NCI-H748 (cell line): ENCODE results near the gene ANKAR.
A peak's percentile ranks its signal among the peaks of the same experiment; 100 is the strongest.
"Not testable (repeated sequence)": the region's sequence is repeated elsewhere in the genome, so short reads cannot be mapped to it uniquely, and the experiment has no call there.

Source experiments
- DNase-seq: peaks from one replicate; lab custom pipeline; 2025; ENCODE audit not compliant: unreplicated experiment; lab: John Stamatoyannopoulos, UW

Gene ANKAR

DNA sequence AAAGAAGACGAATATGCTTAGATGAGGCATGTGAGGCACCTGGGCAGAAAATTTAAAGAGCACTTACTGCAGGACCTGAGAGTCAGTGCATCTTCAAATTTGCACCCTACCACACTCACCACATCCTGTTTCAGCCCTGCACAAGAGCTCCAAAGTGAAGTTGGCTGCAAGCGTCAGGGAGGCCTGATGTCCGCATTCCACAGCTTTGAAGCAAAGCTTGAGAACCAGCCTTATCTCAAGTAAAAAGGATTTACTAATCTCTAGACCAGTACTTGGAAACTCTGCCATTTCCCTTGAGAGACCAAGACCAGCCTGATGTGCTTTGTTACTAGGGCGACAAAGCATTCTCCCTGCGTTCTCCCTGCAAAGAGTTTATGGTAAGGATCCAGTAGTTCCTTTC lies 16.6 kb upstream of the ANKAR start:
- DNase-seq: no peak

- DNase-seq: no peak
Observed at GRCh38 chr2:189658306-189659212, 15.9 kb upstream of the ANKAR start.

DNA sequence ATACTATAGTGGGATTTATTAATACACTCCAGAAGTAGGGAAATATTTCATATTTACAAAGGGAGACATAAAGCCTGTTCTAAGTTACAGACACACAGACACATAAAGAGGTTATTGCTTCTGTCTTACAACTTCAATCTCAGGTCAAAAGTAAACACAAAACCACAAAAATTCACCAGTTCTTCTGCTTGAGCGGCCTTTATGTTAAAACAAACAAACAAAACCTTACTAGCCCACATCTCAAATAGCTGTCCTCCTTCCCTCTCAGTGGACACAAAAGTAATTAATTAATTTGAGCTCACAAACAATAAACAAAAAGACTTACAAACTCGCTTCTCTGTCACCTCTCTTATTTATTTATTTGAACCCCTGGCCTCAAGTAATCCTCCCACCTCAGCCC lies 14.7 kb upstream of the ANKAR start:
- no peak for DNase-seq

DNA sequence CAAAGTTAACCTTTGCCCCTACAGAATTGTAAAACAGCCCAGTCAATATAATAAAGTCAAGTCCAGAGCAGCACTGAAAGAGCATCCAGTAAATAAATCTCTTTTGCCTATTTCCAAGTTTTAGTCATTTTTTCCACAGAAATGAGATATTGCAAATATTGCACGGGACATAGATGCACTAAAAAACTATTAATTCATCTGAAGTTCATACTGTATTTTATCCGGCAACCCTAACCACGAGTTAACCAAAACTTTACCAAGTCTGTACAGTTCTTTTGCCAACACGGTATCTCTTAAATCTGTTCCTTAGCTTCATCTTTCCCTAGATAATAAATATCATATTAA lies 13.7 kb upstream of the ANKAR start:
- DNase-seq: no peak

- peak; percentile 99 for DNase-seq
Observed at GRCh38 chr2:189661148-189661956, 13.1 kb upstream of the ANKAR start, which contains the start of gene ASNSD1. Gene ASNSD1 (plus strand): TSS chr2:189661459. CDS start chr2:189666133, 4,674 bp downstream.

GRCh38 chr2:189661957-189662321 lies 12.5 kb upstream of the ANKAR start:
- peak; percentile 25 for DNase-seq

DNA sequence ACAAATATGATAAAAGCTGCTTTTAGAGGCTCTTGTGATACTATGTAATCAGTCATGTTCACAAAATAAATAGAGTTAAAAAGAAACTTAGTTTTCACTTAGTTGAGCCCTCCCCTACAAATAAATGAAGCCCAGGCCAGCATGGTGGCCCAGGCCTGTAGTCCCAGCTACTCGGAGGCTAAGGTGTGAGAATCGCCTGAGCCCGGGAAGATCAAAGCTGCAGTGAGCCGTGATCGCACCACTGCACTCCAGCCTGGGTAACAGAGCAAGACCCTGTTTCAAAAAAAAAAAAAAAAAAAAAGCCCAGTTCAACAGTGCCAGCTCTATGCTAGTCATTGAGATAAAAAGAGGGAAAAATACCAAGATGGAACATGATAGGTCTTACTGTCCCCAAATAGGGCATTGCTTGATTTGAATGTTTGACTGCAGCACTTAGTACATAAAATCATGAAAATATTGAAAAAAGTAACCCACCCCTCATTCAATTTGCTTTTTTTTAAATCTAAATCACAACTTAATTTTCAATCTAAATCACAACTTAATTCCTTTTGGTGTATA lies 11.7 kb upstream of the ANKAR start:
- no peak for DNase-seq

DNA sequence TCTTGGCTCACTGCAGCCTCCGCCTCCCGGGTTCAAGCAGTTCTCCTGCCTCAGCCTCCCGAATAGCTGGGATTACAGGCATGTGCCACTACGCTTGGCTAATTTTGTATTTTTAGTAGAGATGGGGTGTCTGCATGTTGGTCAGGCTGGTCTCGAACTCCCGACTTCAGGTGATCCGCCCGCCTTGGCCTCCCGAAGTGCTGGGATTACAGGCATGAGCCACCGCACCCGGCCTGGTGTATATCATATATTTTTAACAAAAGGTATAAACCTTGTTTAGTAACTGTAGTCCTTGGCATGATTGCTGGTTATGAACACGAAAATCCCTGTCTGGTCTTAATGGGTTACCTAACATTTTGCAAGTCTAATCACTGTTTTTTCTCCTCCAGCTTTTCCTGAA lies 11.2 kb upstream of the ANKAR start:
- DNase-seq: not testable (repeated sequence)

- no peak for DNase-seq
Observed at GRCh38 chr2:189669913-189670312, 4.6 kb upstream of the ANKAR start.

GRCh38 chr2:189673661-189674373 lies 653 bp upstream of the ANKAR start:
- DNase-seq: no peak

DNA sequence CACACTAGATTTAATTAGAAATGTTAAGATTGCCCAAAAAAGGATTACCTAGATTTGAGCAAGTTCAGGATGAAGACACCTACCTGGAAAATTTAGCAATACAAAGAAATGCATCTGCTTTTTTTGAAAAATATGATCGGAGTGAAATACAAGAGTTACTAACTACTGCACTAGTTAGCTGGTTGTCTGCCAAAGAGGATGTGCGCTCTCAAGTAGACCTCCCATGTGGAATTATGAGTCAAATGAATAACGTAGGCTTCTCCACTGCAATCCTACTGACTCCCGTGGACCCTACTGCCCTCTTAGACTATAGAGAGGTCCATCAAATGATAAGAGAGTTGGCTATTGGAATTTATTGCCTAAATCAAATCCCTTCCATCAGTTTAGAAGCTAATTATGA lies 2.0 kb downstream of the ANKAR start:
- no peak for DNase-seq

DNA sequence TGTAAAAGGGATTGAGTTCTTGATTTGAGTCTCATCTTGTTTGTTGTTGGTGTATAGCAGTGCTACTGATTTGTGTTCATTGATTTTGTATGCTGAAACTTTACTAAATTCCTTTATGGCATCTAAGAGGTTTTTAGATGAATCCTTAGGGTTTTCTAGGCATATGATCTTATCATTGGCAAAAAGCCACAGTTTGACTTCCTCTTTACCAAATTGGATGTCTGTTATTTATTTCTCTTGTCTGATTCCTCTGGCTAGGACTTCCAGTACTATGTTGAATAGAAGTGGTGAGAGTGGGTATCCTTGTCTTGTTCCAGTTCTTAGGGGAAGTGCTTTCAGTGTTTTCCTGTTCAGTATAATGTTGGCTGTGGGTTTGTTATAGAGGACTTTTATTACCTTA lies 4.8 kb downstream of the ANKAR start:
- no peak for DNase-seq

DNA sequence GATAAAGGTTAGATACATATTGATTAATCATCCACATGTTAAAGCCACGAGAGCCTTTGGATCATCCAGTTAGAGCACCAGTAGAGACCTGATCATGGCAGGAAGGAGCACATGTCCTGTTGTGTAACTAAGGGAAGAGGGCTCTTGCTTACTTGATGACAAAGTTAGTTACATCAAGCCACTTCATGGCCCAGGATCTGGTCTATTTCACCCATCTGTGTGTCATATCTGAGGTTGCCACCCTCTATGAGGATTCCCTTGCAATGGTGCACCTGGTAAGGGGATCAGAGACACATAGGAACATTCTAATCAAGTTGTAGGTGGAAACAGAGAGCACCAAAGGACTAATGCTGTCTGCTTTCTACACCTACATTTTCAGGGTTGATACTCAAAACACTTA lies 6.7 kb downstream of the ANKAR start:
- DNase-seq: no peak

DNA sequence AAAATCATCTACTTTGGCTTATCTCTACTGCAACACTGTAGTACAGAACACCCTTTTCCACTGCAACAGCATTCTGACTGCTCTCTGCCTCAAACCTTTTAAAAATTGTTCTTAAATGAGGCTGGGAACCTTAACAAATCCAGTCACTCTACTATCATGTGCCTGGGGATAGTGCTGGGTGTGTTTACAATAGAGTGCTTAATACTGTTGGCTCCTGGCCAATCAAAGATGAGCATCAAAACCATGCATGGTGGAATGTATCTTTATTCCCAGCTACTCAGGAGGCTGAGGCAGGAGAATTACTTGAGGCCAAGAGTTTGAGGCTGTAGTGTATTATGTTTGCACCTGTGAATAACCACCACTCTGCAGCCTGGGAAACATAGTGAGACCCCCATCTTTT lies 7.4 kb downstream of the ANKAR start:
- DNase-seq: no peak

GRCh38 chr2:189683348-189683747 lies 8.9 kb downstream of the ANKAR start:
- DNase-seq: no peak

GRCh38 chr2:189684811-189685210 lies 10.3 kb downstream of the ANKAR start:
- no peak for DNase-seq

DNA sequence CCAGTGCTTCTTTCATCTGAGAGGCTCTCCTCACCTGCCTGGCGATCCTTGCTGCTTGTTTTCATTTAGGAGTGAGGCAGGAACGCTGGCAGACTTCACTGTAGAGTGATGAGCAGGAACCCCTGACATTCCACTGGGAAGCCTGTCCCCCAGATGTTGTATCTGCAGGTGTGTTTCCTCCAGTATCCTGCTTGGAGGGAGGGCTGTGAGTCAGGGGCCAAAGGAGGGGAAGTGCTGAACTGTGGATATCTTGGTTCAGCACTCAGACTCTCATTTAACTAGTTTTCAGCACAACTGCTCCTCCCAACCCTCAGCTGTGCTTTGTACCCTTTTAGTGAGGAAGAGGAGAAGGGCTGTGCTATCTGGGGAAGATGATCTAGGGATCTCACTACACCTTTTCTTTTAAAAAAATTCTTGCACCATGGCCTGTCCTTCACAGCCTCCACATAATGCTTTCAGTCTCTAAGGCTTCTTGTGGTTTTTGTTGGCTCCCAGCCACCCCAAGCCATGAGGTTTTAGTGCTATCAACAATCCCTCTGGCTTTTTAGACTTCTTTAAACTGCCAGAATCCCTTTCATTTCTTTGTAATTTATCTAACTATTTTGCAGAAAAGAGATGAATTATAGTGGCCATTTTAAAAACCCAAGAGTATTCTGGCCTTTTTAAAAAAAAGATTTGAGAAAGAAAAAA lies 11.2 kb downstream of the ANKAR start:
- DNase-seq: no peak

DNA sequence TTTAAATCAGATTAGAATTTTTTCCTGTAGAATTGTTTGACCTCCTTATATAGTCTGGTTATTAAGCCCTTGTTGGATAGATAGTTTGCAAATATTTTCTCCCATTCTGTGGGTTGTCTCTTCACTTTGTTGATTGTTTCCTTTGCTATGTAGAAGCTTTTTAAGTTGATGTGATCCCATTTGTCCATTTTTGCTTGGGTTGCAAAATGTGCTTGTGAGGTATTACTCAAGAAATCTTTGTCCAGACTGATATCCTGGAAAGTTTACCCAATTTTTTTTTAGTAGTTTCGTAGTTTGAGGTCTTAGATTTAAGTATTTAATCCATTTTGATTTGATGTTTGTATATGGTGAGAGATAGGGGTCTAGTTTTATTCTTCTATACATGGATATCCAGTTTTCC lies 13.3 kb downstream of the ANKAR start:
- DNase-seq: not testable (repeated sequence)

DNA sequence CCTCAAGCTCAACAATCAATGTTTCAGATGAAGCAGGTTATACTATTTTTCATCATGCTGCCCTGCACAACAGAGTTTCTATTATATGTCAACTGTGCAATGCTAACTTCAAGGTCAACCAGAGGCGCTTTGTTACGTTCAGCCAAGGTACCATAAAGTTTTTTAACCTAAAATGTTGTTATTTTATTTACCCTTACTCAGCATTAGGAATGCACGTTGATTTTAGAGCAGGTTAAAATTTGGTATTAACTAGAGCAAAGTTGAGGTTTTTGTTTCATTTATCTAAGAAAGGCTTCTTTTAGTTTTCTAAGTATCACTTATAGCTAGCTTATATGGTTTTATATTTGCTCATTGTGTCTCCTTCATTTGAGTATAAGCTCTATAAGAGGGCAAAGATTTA lies 21.8 kb downstream of the ANKAR start:
- no peak for DNase-seq

DNA sequence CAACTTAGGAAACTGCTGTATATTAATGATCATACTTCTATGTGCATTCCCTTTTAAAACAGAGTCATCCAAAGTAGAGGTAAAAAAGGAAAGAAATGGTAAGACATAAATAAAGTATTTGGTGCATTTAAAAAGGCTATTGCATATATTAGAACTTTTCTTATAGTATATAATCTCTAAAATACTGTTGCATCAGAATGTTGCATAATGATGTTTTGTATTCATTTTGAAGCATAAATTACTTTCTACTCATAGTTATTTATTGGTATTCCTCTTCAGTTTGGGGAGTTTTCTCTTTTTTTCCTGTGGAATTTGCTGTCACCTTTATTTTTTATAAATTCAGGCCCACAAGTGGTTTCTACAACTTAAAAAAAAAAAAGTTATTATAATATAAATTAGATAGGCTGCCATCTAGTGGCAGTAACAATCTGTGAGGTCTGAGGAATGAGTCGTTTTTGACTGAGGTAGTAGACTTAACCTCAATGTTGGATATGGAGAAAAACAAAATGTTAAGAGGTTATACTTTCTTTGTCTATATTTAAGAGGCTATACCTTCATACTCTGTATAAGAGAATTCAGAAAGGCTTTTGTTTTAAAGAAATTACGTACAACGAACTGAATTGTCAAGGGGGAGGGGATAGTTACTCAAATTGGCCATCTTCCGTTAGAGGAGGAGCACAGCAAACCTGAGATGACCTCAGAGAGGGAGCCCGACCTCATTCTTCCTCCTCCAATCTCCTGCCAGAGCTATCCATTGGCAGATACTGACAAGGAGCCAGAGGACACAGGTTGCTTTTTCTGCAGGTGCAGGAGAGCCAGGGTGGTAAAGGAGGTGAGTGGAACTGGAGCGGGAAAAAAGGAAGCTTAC lies 23.8 kb downstream of the ANKAR start:
- DNase-seq: peak; percentile 40
